Osteoblast (primary cell): ENCODE measurements around the gene ARHGEF26. TPM values are rescaled to one million over a fixed set of nuclear protein-coding genes. Genes with fewer than 3 reads are reported as not detected.

Source experiments
- DNase-seq: peaks from one replicate; pipeline ENCODE4 v3.0.0; 2011; ENCODE audit warnings: low spot score, mixed read lengths; ENCODE audit not compliant: insufficient read length; ENCODE audit errors: missing footprints
- H2AFZ ChIP-seq: 2 replicates; pipeline ENCODE4 v1.6.0; 2011; ENCODE audit warnings: mild to moderate bottlenecking, low read length
- H3K27ac ChIP-seq: 2 replicates; pipeline ENCODE4 v1.5.1; 2011; ENCODE audit warnings: mild to moderate bottlenecking, low read depth, low read length, moderate library complexity
- H3K27me3 ChIP-seq: 2 replicates; pipeline ENCODE4 v1.6.0; 2012; ENCODE audit warnings: mild to moderate bottlenecking, control low read depth, inconsistent platforms, low read length, moderate library complexity; ENCODE audit not compliant: insufficient read depth
- H3K36me3 ChIP-seq: 2 replicates; pipeline ENCODE4 v1.5.1; 2011; ENCODE audit warnings: mild to moderate bottlenecking, low read length, control low read depth, moderate library complexity; ENCODE audit not compliant: insufficient read depth
- H3K4me1 ChIP-seq: 2 replicates; pipeline ENCODE4 v1.5.1; 2011; ENCODE audit warnings: mild to moderate bottlenecking, low read length, control low read depth, moderate library complexity; ENCODE audit not compliant: insufficient read depth
- H3K4me2 ChIP-seq: 2 replicates; pipeline ENCODE4 v1.6.0; 2011; ENCODE audit warnings: mild to moderate bottlenecking, low read length; ENCODE audit not compliant: insufficient read depth
- H3K4me3 ChIP-seq: fragments of 200-600 bp; sonication (generic); 3 replicates; pipeline ENCODE4 v1.5.1; 2012; ENCODE audit warnings: mild to moderate bottlenecking, low read length, inconsistent platforms; ENCODE audit not compliant: insufficient read depth
- H3K79me2 ChIP-seq: 2 replicates; pipeline ENCODE4 v1.6.0; 2012; ENCODE audit warnings: mild to moderate bottlenecking, low read length, control low read depth, inconsistent platforms; ENCODE audit not compliant: insufficient read depth
- H3K9me3 ChIP-seq: 2 replicates; pipeline ENCODE4 v1.5.1; 2011; ENCODE audit warnings: low read depth, low read length, control low read depth
- H4K20me1 ChIP-seq: 2 replicates; pipeline ENCODE4 v1.6.0; 2012; ENCODE audit warnings: mild to moderate bottlenecking, low read length, control low read depth; ENCODE audit not compliant: insufficient read depth
- CTCF ChIP-seq: IDR thresholded peaks from 2 replicates; pipeline ENCODE4 v1.5.1; 2011; ENCODE audit warnings: mild to moderate bottlenecking, low read depth, low read length, moderate library complexity; ENCODE audit errors: extremely low read depth
- total RNA-seq: library from RNA; depleted of rRNA; stranded (reverse); fragments of >200 nt; gene quantifications from 2 replicates; pipeline ENCODE4 v1.2.3, GENCODE V29; 2012

Gene ARHGEF26
- total RNA-seq, 1 donor = 3.6 TPM

GRCh38 chr3:154188846-154189245 lies 67.7 kb downstream of the ARHGEF26 start:
- H3K27ac ChIP-seq = no peak overlapping the region
- no peak overlapping the region for H3K4me3 ChIP-seq

GRCh38 chr3:154191520-154191919 lies 70.3 kb downstream of the ARHGEF26 start:
- Histone ChIP-seq H4K20me1 (no peaks in the 10 kb centered on the region), H3K9me3 (no peaks in the 10 kb centered on the region), H3K27ac (no peak overlapping the region), H3K4me2 (no peak overlapping the region), H3K4me3 (no peak overlapping the region), H3K36me3 (no peaks in the 10 kb centered on the region), H3K79me2 (no peaks in the 10 kb centered on the region), H3K27me3 (no peaks in the 10 kb centered on the region), H2AFZ (peak overlapping the region; percentile 3), H3K4me1 (no peaks in the 10 kb centered on the region)
- no peak for DNase-seq
- no peak for TF ChIP-seq CTCF

More at GRCh38 chr3:154188846-154189245, 67.7 kb downstream of the ARHGEF26 start:
- no peak for TF ChIP-seq CTCF
- Histone ChIP-seq H3K4me1 (no peaks in the 10 kb centered on the region), H3K4me2 (no peak overlapping the region), H2AFZ (no peak overlapping the region), H3K79me2 (no peaks in the 10 kb centered on the region), H3K36me3 (no peaks in the 10 kb centered on the region), H3K27me3 (no peaks in the 10 kb centered on the region), H3K9me3 (no peaks in the 10 kb centered on the region), H4K20me1 (no peaks in the 10 kb centered on the region)
- no peak for DNase-seq

- Histone ChIP-seq H3K4me3 (no peak overlapping the region), H3K27ac (no peak overlapping the region), H3K4me1 (no peaks in the 10 kb centered on the region), H4K20me1 (no peaks in the 10 kb centered on the region), H3K9me3 (no peaks in the 10 kb centered on the region), H3K27me3 (no peaks in the 10 kb centered on the region), H2AFZ (no peak overlapping the region), H3K79me2 (no peaks in the 10 kb centered on the region), H3K36me3 (no peaks in the 10 kb centered on the region), H3K4me2 (no peak overlapping the region)
- DNase-seq = no peak
- no peak for TF ChIP-seq CTCF
Measured at GRCh38 chr3:154192225-154192624, 71.0 kb downstream of the ARHGEF26 start.

- Histone ChIP-seq H3K4me2 (no peak overlapping the region), H3K4me1 (no peaks in the 10 kb centered on the region), H3K36me3 (no peaks in the 10 kb centered on the region), H3K27ac (no peak overlapping the region), H4K20me1 (no peaks in the 10 kb centered on the region), H3K27me3 (no peaks in the 10 kb centered on the region), H3K9me3 (no peaks in the 10 kb centered on the region), H3K79me2 (no peaks in the 10 kb centered on the region), H2AFZ (no peak overlapping the region), H3K4me3 (no peak overlapping the region)
- TF ChIP-seq CTCF = no peak
- DNase-seq = no peak
Measured at GRCh38 chr3:154193000-154193615, 71.9 kb downstream of the ARHGEF26 start.
